KG1 (cell line): ENCODE data around the gene SPOCD1.

Experiments
- DNase-seq: peaks from one replicate; lab custom pipeline; 2025; lab: John Stamatoyannopoulos, UW

The SPOCD1 gene

GRCh38 chr1:31771891-31772668 is 43.7 kb downstream of the SPOCD1 start:
- no peak for DNase-seq

GRCh38 chr1:31769720-31770390 is 46.0 kb downstream of the SPOCD1 start:
- DNase-seq = no peak

GRCh38 chr1:31768939-31769704 is 46.7 kb downstream of the SPOCD1 start:
- DNase-seq = no peak

GRCh38 chr1:31768407-31768907 is 47.4 kb downstream of the SPOCD1 start:
- DNase-seq = no peak

GRCh38 chr1:31767225-31767624 is 48.6 kb downstream of the SPOCD1 start:
- no peak for DNase-seq

- DNase-seq = no peak
Observed at GRCh38 chr1:31765516-31765915, 50.3 kb downstream of the SPOCD1 start.

GRCh38 chr1:31765041-31765467 is 50.8 kb downstream of the SPOCD1 start:
- DNase-seq = no peak

- no peak for DNase-seq
Observed at GRCh38 chr1:31764312-31765040, 51.3 kb downstream of the SPOCD1 start, which contains the start of gene ADGRB2. ADGRB2 (minus strand) TSS chr1:31764340; CDS start chr1:31757221, 7,119 bp downstream.

- DNase-seq = no peak
Observed at GRCh38 chr1:31763671-31764311, 52.0 kb downstream of the SPOCD1 start.

GRCh38 chr1:31762726-31763670 is 52.8 kb downstream of the SPOCD1 start:
- DNase-seq = no peak

GRCh38 chr1:31762323-31762722 is 53.5 kb downstream of the SPOCD1 start:
- no peak for DNase-seq

GRCh38 chr1:31761883-31762282 is 53.9 kb downstream of the SPOCD1 start:
- no peak for DNase-seq

- DNase-seq = peak; percentile 33
Observed at GRCh38 chr1:31760471-31761470, 55.1 kb downstream of the SPOCD1 start.

GRCh38 chr1:31759298-31760023 is 56.4 kb downstream of the SPOCD1 start:
- no peak for DNase-seq

- DNase-seq = no peak
Observed at GRCh38 chr1:31758823-31759222, 57.0 kb downstream of the SPOCD1 start.

GRCh38 chr1:31757989-31758388 is 57.8 kb downstream of the SPOCD1 start:
- DNase-seq = no peak

- DNase-seq = no peak
Observed at GRCh38 chr1:31757204-31757679, 58.6 kb downstream of the SPOCD1 start.

- DNase-seq = no peak
Observed at GRCh38 chr1:31756578-31756977, 59.2 kb downstream of the SPOCD1 start.
